Right lobe of liver (tissue), 6 donors: Measurements from ENCODE around the gene CCDC141. TPM values are rescaled to one million over a fixed set of nuclear protein-coding genes. Genes with fewer than 3 reads are reported as not detected.

ENCODE experiments used
- ATAC-seq, 4 donors: fragments of 200-7000 bp; cut with Tn5 transposase; one replicate each; pipeline ENCODE4 v1.9.1; 2020; ENCODE audit warnings: mild to moderate bottlenecking in 4 of 4, moderate library complexity in 4 of 4
- DNase-seq, 3 donors: peaks; one replicate each; pipeline ENCODE4 v3.0.0-alpha.2; 2020
- H3K27ac ChIP-seq, 3 donors: fragments of 200-600 bp; one replicate each; pipeline ENCODE4 v1.8.0; 2022
- H3K27me3 ChIP-seq, 2 donors: fragments of 200-600 bp; one replicate each; pipeline ENCODE4 v1.8.0; 2022
- H3K36me3 ChIP-seq, 4 donors: fragments of 200-600 bp; sonication (generic) in 1 of 4; one replicate each; pipeline versions ENCODE4 v1.5.1 to v1.8.0; 2017 to 2022; ENCODE audit warnings: control low read depth in 1 of 4
- H3K4me1 ChIP-seq, 4 donors: fragments of 200-600 bp; sonication (generic) in 1 of 4; one replicate each; pipeline versions ENCODE4 v1.5.1 to v1.8.0; 2017 to 2022; ENCODE audit warnings: control low read depth in 1 of 4
- H3K4me3 ChIP-seq, 3 donors: fragments of 200-600 bp; one replicate each; pipeline ENCODE4 v1.8.0; 2022
- H3K9me3 ChIP-seq, 4 donors: fragments of 200-600 bp; sonication (generic) in 1 of 4; one replicate each; pipeline versions ENCODE4 v1.5.1 to v1.8.0; 2017 to 2022; ENCODE audit warnings: control low read depth in 1 of 4
- POLR2A ChIP-seq: fragments of 450-650 bp; IDR thresholded peaks from one replicate; pipeline ENCODE4 v1.6.1; 2017; ENCODE audit warnings: antibody characterized with exemption, mild to moderate bottlenecking
- WGBS: methylation state at CpG from one replicate; pipeline ENCODE4 v1.1.6; 2018; ENCODE audit warnings: low coverage, low lambda C conversion rate; ENCODE audit not compliant: insufficient coverage; ENCODE audit errors: missing lambda C conversion rate; 5-methylcytosine and 5-hydroxymethylcytosine counted together
- intact Hi-C, 2 donors: fragments of 100-400 bp; cut with DNase I; formaldehyde crosslinking; loops; one replicate each; pipeline versions ENCODE4 v1.11.2 to v1.14.1; 2022
- total RNA-seq, 6 experiments: library from RNA; depleted of rRNA in 2 of 6; stranded (reverse); fragments of >200 nt in 2 of 6; fragmentation: NEBNext Ultra II Directional in 3 of 6; extraction: Animal tissue kit (Norgen Biotek cat#: 25700) in 3 of 6; gene quantifications; one replicate each; pipeline versions ENCODE4 v1.1.0 to v1.2.4, GENCODE V29; 2016 to 2023
- TF ChIP-seq, protein P1 (sequence below), 4 donors: fragments of 200-600 bp in 3 of 4; fragments of 450-650 bp in 1 of 4; IDR thresholded peaks; one replicate each; pipeline versions ENCODE4 v1.5.1 to v1.8.0; 2016 to 2022; ENCODE audit warnings: antibody characterized with exemption in 4 of 4, mild to moderate bottlenecking in 2 of 4
- donor health status: DM: no; HTN: yes; CAD: no.
- donor health status: DM: no; HTN: no; CAD: no.
- donor health status: DM: no; HTN: no; CAD: no.
- donor health status: DM: no; HTN: yes; CAD: no.
- donor health status: DM: no; HTN: yes; CAD: no.

Gene CCDC141
- total RNA-seq, 6 experiments from 2014 or later: 0.20 to 0.98 (median 0.58) TPM

DNA sequence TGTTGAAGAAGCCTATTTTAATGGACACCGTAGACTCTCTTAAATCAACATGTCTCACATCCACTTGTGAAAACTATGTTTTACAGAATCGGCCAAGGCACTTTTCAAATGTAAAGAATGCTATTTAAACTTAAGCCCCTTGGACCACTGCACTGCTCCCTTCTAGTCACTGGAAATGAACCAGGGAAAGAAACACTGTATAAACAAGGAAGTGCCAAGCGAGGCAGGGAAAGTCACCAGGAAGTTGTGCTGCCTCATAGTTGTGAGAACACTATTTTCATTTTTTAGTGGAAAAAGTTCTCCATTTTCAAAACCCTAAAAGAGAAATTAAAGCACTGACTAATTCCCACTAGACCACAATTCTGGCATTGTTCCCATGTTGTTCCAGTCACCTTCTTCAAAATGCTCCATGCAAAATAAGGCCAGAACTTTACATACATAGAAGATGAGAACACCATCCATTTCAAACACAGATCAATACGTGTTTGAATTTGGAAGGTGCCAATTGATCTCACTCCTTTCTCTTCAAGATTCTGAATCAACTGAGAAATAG lies 13.5 kb downstream of the CCDC141 start:
- DNase-seq: no peak
- 72% methylated on average over 4 of the region's 4 CpGs for WGBS
- Histone ChIP-seq H3K4me1 (no peaks in the 10 kb centered on the region), H3K36me3 (no peaks in the 10 kb centered on the region), H3K9me3 (no peaks in the 10 kb centered on the region), H3K27me3 (no peaks in the 10 kb centered on the region), H3K27ac (no peak overlapping the region), H3K4me3 (no peak overlapping the region)
- TF ChIP-seq, protein P1, sequence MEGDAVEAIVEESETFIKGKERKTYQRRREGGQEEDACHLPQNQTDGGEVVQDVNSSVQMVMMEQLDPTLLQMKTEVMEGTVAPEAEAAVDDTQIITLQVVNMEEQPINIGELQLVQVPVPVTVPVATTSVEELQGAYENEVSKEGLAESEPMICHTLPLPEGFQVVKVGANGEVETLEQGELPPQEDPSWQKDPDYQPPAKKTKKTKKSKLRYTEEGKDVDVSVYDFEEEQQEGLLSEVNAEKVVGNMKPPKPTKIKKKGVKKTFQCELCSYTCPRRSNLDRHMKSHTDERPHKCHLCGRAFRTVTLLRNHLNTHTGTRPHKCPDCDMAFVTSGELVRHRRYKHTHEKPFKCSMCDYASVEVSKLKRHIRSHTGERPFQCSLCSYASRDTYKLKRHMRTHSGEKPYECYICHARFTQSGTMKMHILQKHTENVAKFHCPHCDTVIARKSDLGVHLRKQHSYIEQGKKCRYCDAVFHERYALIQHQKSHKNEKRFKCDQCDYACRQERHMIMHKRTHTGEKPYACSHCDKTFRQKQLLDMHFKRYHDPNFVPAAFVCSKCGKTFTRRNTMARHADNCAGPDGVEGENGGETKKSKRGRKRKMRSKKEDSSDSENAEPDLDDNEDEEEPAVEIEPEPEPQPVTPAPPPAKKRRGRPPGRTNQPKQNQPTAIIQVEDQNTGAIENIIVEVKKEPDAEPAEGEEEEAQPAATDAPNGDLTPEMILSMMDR (IDR thresholded peaks at IDR 0.05): no peak
- TF ChIP-seq POLR2A: no peak
- intact Hi-C loops: no loop called here
- ATAC-seq: no peak

DNA sequence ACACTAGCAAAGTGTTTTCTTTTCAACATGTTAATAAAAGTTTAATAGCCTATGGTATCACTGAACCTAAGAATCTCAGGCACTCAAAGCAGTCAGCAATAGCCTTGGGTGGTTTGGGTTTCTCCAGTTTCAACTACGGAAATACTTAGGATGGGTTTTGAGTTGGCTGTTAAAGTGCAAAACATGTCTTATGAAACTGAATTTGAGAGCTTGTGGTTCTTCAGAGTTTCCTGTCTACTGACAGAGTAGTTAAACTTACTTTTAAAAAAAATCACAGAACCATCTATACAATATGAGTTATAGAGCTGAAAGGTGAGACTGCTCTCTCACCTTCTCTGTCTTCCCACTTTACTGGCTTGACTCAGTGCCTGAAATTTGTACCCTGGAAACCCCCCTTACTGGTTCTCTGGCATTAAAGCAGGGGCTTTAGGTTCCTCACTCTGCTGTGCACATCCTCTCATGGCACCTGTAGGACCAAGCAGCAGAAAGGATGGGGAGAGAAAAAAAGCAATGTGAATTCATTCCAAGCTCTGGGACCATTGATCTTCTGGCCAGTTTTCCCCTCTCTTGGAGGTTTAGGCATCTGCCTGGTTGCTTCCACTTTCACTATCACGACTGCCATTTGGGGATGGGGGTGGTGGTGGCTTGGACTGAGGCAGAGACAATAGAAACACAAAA lies 18.1 kb downstream of the CCDC141 start:
- Histone ChIP-seq H3K9me3 (no peaks in the 10 kb centered on the region), H3K36me3 (no peaks in the 10 kb centered on the region), H3K4me3 (no peak overlapping the region), H3K4me1 (no peaks in the 10 kb centered on the region), H3K27me3 (no peaks in the 10 kb centered on the region), H3K27ac (no peak overlapping the region)
- intact Hi-C loops: no loop called here
- TF ChIP-seq POLR2A: no peak
- TF ChIP-seq, protein P1 (IDR thresholded peaks at IDR 0.05): no peak
- DNase-seq: no peak
- no peak for ATAC-seq
- 27% methylated on average over 2 of the region's 2 CpGs for WGBS

DNA sequence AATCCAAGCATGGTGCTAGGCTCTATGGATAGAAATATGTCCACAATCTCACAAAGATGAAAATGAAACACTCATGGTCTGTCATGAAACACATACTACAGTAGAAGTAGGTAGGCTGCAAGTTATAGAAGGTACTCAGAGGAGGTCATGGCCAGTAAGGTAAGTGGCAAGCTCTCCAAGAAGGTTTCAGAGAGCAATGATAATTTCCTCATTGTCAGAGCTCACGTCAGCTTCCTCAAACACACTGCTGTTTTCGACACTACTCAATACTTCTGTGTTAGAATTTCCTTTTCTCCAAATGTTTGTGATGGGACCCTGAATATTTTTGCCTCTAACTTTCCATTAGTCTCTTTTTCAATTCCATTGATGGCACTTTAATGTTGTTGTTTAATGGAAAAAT lies 25.5 kb downstream of the CCDC141 start:
- ATAC-seq (peak in 1 of 4 donors; percentile 39), DNase-seq (no peak)
- no peak overlapping the region for H3K4me3 ChIP-seq
- intact Hi-C loops: no loop called here
- 56% methylated on average over 2 of the region's 2 CpGs for WGBS
- no peaks in the 10 kb centered on the region for H3K9me3 ChIP-seq
- H3K27ac ChIP-seq: no peak overlapping the region
- H3K36me3 ChIP-seq: no peaks in the 10 kb centered on the region
- no peaks in the 10 kb centered on the region for H3K27me3 ChIP-seq
- no peak for TF ChIP-seq POLR2A
- TF ChIP-seq, protein P1 (IDR thresholded peaks at IDR 0.05): no peak
- no peaks in the 10 kb centered on the region for H3K4me1 ChIP-seq

DNA sequence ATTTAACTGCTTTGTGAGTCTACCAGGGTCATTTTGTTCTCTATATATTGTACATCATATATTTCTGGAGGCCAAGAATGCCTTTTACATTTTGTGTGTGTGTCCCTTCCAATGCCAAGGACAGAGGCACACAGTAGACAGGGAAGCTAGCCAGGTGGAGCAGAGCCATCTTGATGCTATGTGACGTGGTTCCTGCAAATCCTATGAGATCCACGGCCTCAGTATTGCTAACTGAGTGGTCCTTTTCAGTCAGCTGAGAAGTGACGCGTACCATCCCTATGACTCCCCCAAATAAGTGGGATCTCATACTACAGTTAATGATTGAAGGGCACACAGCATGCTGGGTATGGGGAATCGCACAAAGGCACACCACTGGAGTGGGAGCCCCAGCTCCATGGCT lies 27.3 kb downstream of the CCDC141 start:
- no peak for TF ChIP-seq POLR2A
- TF ChIP-seq, protein P1 (IDR thresholded peaks at IDR 0.05): no peak
- intact Hi-C loops: no loop called here
- no peak for DNase-seq
- ATAC-seq: no peak
- Histone ChIP-seq H3K4me3 (no peak overlapping the region), H3K36me3 (no peaks in the 10 kb centered on the region), H3K9me3 (no peaks in the 10 kb centered on the region), H3K27me3 (no peaks in the 10 kb centered on the region), H3K27ac (no peak overlapping the region), H3K4me1 (no peaks in the 10 kb centered on the region)
- 57% methylated on average over 3 of the region's 5 CpGs for WGBS
